Psoas muscle (tissue), 8 donors: ENCODE measurements around the gene RANGRF. TPM values are rescaled to one million over a fixed set of nuclear protein-coding genes. Genes with fewer than 3 reads are reported as not detected.

Experiments
- ATAC-seq, 4 donors: fragments of 200-7000 bp; cut with Tn5 transposase; one replicate each; pipeline ENCODE4 v1.9.1; 2020; ENCODE audit warnings: moderate library complexity in 3 of 4, mild to moderate bottlenecking in 2 of 4
- DNase-seq, 2 donors: peaks; one replicate each; pipeline ENCODE4 v3.0.0-alpha.2; 2020
- H3K27ac ChIP-seq: fragments of 200-600 bp; one replicate; pipeline ENCODE4 v1.8.0; 2022
- H3K27me3 ChIP-seq, 3 donors: fragments of 200-600 bp in 1 of 3; one replicate each; pipeline versions ENCODE4 v1.6.1 to v1.8.0; 2013 to 2022; ENCODE audit warnings: low read length in 2 of 3, mild to moderate bottlenecking in 2 of 3, moderate library complexity in 1 of 3; ENCODE audit not compliant: insufficient read depth in 3 of 3
- H3K36me3 ChIP-seq, 2 donors: fragments of 200-600 bp in 1 of 2; one replicate each; pipeline versions ENCODE4 v1.6.1 to v1.8.0; 2013 to 2022; ENCODE audit warnings: low read depth in 1 of 2, mild to moderate bottlenecking in 1 of 2, moderate library complexity in 1 of 2; ENCODE audit not compliant: insufficient read depth in 1 of 2
- H3K4me1 ChIP-seq: fragments of 200-600 bp; one replicate; pipeline ENCODE4 v1.8.0; 2022
- H3K4me3 ChIP-seq: fragments of 200-600 bp; one replicate; pipeline ENCODE4 v1.8.0; 2022; ENCODE audit warnings: mild to moderate bottlenecking
- H3K9me3 ChIP-seq: fragments of 200-600 bp; one replicate; pipeline ENCODE4 v1.8.0; 2022
- CTCF ChIP-seq: fragments of 200-600 bp; IDR thresholded peaks from one replicate; pipeline ENCODE4 v1.8.0; 2022; ENCODE audit warnings: antibody characterized with exemption
- WGBS, 3 donors: extraction: QIAGEN DNeasy Blood & Tissue Kit; methylation state at CpG; one replicate each; pipeline versions ENCODE4 v1.1.6 to v1.1.7; 2013; 5-methylcytosine and 5-hydroxymethylcytosine counted together
- intact Hi-C, 2 donors: fragments of 100-400 bp; cut with DNase I; formaldehyde crosslinking; loops; one replicate each; pipeline versions ENCODE4 v1.11.0 to v1.14.2; 2022
- polyA plus RNA-seq, 3 donors: library from polyadenylated mRNA; stranded (reverse); fragments of 200-250 nt; gene quantifications; one replicate each; pipeline ENCODE4 v1.2.3, GENCODE V29; 2013
- total RNA-seq, 4 donors: library from RNA; stranded (reverse); fragmentation: NEBNext Ultra II Directional in 2 of 4; extraction: Animal tissue kit (Norgen Biotek cat#: 25700) in 2 of 4; gene quantifications; one replicate each; pipeline versions ENCODE4 v1.2.1 to v1.2.4, GENCODE V29; 2021 to 2023
- donor health status: healthy with polysubstance abuse.
- donor health status: DM: no; HTN: no; CAD: no; lungs with moderate emphysema.
- donor health status: Bipolar disorder and iron deficiency.
- donor health status: healthy.
- donor health status: DM: yes; HTN: yes; CAD: no.
- donor health status: DM: no; HTN: no; CAD: no.
- donor health status: DM: no; HTN: no; CAD: no.
- donor health status: DM: yes; HTN: yes; CAD: no.

RANGRF gene
- total and polyA plus RNA-seq, 7 donors = 9.0 to 24.3 (median 16.3) TPM

- Histone ChIP-seq H3K36me3 (no peaks in the 10 kb centered on the region), H3K27me3 (no peaks in the 10 kb centered on the region), H3K9me3 (no peaks in the 10 kb centered on the region), H3K4me1 (no peaks in the 10 kb centered on the region), H3K4me3 (no peak overlapping the region), H3K27ac (no peak overlapping the region)
- intact Hi-C loops = loop anchor here in 1 of 2 donors (1.0 to 10.0 kb wide), 2 partner anchors 206 to 241 kb away; no protein-coding TSS in a partner anchor
- ATAC-seq = peak; percentile 88 to 93 (median 91)
- WGBS, 3 donors = 12 to 13% (median 12%) methylated on average over 8 of the region's 8 CpGs
- DNase-seq = peak; percentile 43 to 72
- peak; percentile 82 for TF ChIP-seq CTCF
Measured at GRCh38 chr17:8300627-8301242, 12.3 kb downstream of the RANGRF start.

- no peaks in the 10 kb centered on the region for H3K9me3 ChIP-seq
- no peaks in the 10 kb centered on the region for H3K4me1 ChIP-seq
- ATAC-seq = peak in 3 of 4 donors; percentile 37 to 64 (median 42)
- peak overlapping the region; percentile 54 for H3K4me3 ChIP-seq
- peaks cover 0 to 9% (median 8%) of the 10 kb centered on the region in 3 donors for H3K27me3 ChIP-seq
- 56 to 63% (median 57%) methylated on average over 9 to 10 of the region's 10 CpGs for WGBS, 3 donors
- no peaks in the 10 kb centered on the region for H3K36me3 ChIP-seq
- peak overlapping the region; percentile 46 for H3K27ac ChIP-seq
- DNase-seq = peak in 1 of 2 donors; percentile 39
- intact Hi-C loops = no loop called here
- TF ChIP-seq CTCF = no peak
Measured at GRCh38 chr17:8310601-8311123, 22.2 kb downstream of the RANGRF start.

- H3K9me3 ChIP-seq = no peaks in the 10 kb centered on the region
- H3K27ac ChIP-seq = no peak overlapping the region
- TF ChIP-seq CTCF = no peak
- WGBS, 3 donors = 68 to 69% (median 68%) methylated on average over 25 of the region's 25 CpGs
- H3K27me3 ChIP-seq = peaks cover 0 to 15% (median 8%) of the 10 kb centered on the region in 3 donors
- H3K4me3 ChIP-seq = peak overlapping the region; percentile 54
- DNase-seq (no peak), ATAC-seq (peak in 1 of 4 donors; percentile 15)
- intact Hi-C loops = no loop called here
- no peaks in the 10 kb centered on the region for H3K4me1 ChIP-seq
- peaks cover 0 to 3% of the 10 kb centered on the region in 2 donors for H3K36me3 ChIP-seq
Measured at GRCh38 chr17:8311131-8311790, 22.8 kb downstream of the RANGRF start.

- H3K9me3 ChIP-seq = no peaks in the 10 kb centered on the region
- TF ChIP-seq CTCF = no peak
- WGBS, 3 donors = 55 to 58% (median 56%) methylated on average over 13 of the region's 13 CpGs
- H3K27me3 ChIP-seq = peaks cover 0 to 24% (median 8%) of the 10 kb centered on the region in 3 donors
- no peaks in the 10 kb centered on the region for H3K4me1 ChIP-seq
- intact Hi-C loops = no loop called here
- DNase-seq (no peak), ATAC-seq (no peak)
- H3K27ac ChIP-seq = no peak overlapping the region
- peaks cover 0 to 10% of the 10 kb centered on the region in 2 donors for H3K36me3 ChIP-seq
- peak overlapping the region; percentile 54 for H3K4me3 ChIP-seq
Measured at GRCh38 chr17:8312251-8312650, 23.8 kb downstream of the RANGRF start.
